Fibroblast of mammary gland (primary cell): ENCODE measurements around the gene IL20.
A peak's percentile ranks its signal among the peaks of the same experiment; 100 is the strongest.
"Not testable (repeated sequence)": the region's sequence is repeated elsewhere in the genome, so short reads cannot be mapped to it uniquely, and the experiment has no call there.

Experiments used
- DNase-seq: peaks from one replicate; pipeline ENCODE4 v3.0.0-alpha.2; 2010; ENCODE audit warnings: low read depth
- H3K4me3 ChIP-seq: 2 replicates; pipeline ENCODE4 v1.5.1; 2011; ENCODE audit warnings: low read depth, mild to moderate bottlenecking, low read length, moderate library complexity; ENCODE audit not compliant: control insufficient read depth
- TF ChIP-seq, protein P1 (sequence below): conservative IDR thresholded peaks from 2 replicates; pipeline ENCODE4 v1.5.1; 2011; ENCODE audit warnings: low read depth, low read length, inconsistent platforms; ENCODE audit not compliant: control insufficient read depth, insufficient read depth

Gene IL20

DNA sequence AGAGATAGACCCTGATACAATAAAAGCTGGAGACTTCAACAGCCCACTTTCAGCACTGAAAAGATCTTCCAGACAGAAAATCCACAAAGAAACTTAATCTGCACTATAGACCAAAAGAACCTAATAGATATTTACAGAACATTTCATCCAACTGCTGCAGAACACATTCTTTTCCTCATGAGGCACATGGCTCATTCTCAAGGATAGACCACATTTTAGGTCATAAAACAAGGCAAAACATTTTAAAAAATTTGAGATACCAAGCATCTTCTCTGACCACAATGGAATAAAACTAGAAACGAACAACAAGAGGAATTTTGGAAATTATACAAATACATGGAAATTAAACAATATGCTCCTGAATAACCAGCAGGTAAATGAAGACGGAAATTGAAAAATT, 15.0 kb upstream of the IL20 start:
- DNase-seq = no peak
- TF ChIP-seq, protein P1, sequence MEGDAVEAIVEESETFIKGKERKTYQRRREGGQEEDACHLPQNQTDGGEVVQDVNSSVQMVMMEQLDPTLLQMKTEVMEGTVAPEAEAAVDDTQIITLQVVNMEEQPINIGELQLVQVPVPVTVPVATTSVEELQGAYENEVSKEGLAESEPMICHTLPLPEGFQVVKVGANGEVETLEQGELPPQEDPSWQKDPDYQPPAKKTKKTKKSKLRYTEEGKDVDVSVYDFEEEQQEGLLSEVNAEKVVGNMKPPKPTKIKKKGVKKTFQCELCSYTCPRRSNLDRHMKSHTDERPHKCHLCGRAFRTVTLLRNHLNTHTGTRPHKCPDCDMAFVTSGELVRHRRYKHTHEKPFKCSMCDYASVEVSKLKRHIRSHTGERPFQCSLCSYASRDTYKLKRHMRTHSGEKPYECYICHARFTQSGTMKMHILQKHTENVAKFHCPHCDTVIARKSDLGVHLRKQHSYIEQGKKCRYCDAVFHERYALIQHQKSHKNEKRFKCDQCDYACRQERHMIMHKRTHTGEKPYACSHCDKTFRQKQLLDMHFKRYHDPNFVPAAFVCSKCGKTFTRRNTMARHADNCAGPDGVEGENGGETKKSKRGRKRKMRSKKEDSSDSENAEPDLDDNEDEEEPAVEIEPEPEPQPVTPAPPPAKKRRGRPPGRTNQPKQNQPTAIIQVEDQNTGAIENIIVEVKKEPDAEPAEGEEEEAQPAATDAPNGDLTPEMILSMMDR = no peak

DNA sequence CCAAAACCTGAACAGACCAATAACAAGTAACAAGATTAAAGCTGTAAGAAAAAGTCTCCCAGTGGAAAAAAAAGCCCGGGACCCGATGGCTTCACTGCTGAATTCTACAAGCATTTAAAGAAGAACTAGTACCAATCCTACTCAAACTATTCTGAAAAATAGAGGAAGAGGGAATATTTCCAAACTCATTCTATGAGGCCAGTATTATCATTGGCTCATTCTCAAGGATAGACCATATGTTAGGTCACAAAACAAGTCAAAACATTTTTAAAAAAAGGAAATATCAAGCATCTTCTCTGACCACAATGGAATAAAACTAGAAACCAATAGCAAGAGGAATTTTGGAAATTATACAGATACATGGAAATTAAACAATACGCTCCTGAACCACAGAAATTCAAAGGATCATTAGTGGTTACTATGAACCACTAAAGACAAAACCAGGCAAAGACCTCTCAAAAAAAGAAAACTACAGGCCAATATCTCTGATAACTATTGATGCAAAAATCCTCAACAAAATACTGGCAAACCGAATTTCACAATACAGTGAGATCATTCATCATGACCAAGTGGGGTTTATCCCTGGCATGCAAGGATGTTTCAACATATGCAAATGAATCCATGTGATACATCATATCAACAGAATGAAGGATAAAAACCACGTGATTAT, 13.9 kb upstream of the IL20 start:
- peak; percentile 85 for DNase-seq
- TF ChIP-seq, protein P1 = no peak
- no peak overlapping the region for H3K4me3 ChIP-seq

More for the DNA sequence above, 15.0 kb upstream of the IL20 start:
- H3K4me3 ChIP-seq = no peak overlapping the region

DNA sequence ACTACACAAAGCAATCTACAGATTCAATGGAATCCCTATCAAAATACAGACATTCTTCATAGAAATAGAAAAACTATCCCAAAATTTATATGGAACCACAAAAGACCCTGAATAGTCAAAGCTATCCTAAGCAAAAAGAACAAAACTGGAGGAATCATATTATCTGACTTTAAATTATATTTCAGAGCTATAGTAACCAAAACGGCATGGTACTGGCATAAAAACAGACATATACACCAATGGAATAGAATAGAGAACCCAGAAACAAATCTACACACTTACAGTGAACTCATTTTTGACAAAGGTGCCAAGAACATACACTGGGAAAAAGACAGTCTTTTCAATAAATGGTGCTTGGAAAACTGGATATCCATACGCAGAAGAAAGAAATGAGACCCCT, 12.8 kb upstream of the IL20 start:
- not testable (repeated sequence) for H3K4me3 ChIP-seq, DNase-seq

DNA sequence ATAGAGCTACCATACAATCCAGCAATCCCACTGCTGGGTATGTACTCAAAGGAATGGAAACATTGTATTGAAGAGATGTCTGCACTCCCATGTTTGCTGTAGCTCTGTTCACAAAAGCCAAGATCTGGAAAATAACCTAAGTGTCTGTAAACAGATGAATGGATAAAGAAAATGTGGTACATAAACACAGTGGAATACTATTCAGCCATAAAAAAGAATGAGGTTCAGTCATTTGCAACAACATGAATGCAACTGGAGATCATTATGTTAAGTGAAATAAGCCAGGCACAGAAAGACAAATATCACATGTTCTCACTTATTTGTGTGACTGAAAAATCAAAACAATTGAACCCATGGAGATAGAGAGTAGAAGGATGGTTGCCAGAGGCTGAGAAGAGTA, 11.7 kb upstream of the IL20 start:
- not testable (repeated sequence) for DNase-seq, H3K4me3 ChIP-seq

DNA sequence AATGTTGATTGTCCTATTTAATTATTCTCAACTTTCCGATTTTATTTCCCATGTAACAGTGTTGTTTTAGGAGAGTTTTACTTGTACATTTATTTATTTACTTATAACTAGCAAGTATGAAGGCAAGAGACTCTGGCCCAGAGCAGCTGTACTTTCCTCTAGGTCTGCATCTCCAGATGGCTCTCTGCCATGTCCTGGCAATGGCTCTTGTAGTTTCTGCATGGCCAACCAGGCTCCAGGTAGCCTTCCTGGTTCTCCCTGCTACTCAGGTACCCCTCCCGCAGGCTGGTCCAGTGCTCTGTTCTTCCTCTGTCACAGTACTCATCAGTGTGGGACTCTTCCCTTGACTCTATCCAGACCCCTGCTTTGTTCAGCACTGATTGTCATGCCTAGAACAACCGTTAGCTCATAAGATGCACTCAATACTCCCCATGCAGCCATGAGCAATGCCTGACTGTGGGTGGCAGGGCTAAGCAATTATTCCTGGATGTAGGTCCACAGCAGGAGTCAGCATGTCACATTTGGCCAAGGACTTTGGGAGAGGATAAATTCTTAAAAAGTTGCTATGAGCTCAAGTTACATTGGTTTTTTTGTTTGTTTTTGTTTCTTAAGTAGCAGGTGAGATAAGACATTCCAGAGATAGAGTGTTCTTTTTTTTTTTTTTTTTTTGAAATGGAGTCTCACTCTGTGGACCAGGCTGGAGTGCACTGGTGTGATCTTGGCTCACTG, 10.9 kb upstream of the IL20 start:
- H3K4me3 ChIP-seq = no peak overlapping the region
- DNase-seq = no peak
- TF ChIP-seq, protein P1 = no peak

DNA sequence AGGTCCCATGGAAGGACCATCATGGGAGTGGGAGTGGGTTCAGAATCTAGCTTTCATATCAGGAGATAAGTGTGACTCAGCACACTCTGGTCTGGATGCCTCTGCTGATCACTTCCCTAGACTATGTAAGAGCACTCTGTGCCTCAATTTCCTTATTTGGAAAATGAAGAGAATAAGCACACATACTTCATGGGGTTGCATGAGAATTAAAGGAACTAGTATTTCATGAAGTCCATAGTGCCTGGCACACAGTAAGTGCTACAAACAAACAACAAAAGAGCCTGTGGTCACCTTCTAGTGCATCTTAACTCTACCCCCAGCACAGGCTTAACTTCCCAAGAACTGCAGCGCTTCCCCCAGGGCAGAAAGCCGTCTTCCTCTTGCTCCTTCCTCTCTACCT, 9.6 kb upstream of the IL20 start:
- H3K4me3 ChIP-seq = no peak overlapping the region
- TF ChIP-seq, protein P1 = no peak
- no peak for DNase-seq

DNA sequence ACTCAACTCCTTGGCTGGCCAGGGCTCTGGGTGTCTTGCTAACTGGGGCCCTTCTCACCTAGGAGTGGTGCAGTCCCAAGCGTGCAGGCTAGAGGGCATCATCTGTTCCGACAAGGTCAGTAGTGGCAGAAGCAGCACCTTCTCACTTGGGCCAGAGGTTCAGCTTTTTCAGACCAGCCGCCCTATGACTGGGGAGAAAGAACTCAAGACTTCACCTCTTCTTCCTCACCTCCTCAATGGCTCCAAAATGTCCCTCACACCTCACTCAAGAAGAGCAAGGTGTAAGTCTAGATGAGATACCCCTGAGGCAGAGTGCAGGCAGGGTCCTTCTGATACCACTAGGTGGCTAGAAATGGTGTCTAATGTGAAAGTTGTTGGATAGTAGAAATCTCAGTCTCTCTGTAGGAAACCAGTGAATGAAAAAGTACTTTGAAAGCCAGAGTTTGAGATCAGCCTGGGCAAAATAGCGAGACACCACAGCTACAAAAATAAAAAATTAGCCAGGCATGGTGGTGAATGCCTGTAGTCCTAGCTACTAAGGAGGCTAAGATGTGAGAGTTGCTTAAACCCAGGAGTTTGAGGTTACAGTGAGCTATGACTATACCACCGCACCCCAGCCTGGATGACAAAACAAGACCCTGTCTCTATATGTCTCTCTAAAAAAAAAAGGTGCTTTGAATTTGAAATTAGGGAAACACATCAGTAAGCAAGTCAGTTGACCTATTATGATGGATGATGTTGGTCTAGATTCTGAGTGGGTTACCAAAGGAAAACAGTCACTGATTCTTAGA, 8.6 kb upstream of the IL20 start:
- TF ChIP-seq, protein P1 = peak; percentile 39
- H3K4me3 ChIP-seq = no peak overlapping the region
- DNase-seq = no peak
